ENCODE data around the gene GCNT2.
"Not testable (repeated sequence)": the region's sequence is repeated elsewhere in the genome, so short reads cannot be mapped to it uniquely, and the experiment has no call there.

GCNT2 gene

GRCh38 chr6:10613723-10614122, 92.6 kb downstream of the GCNT2 start:
- Histone ChIP-seq H4K8ac (ENCODE audit: low read depth, low read length) (no peak overlapping the region), H3K4me3 (ENCODE audit: low read depth, low read length) (no peak overlapping the region), H3K4me2 (ENCODE audit: low read length) (no peak overlapping the region), H3K27ac (ENCODE audit: low read depth, low read length) (no peak overlapping the region), H2AFZ (ENCODE audit: insufficient read depth, low read length, poor library complexity) (no peak overlapping the region), H3K14ac (ENCODE audit: low read length) (no peak overlapping the region), H3K36me3 (ENCODE audit: control insufficient read depth in 1 of 2, insufficient read depth in 2 of 2, low read length in 2 of 2) (peaks cover 2% of the 10 kb centered on the region in 2 experiments), H2BK12ac (ENCODE audit: low read length) (no peak overlapping the region), H3K4me1 (ENCODE audit: control insufficient read depth in 1 of 2, insufficient read depth in 2 of 2, low read length in 2 of 2) (peaks cover 4 to 14% of the 10 kb centered on the region in 2 experiments), H2BK5ac (ENCODE audit: low read depth, low read length, poor library complexity) (no peak overlapping the region), H3K18ac (ENCODE audit: low read length) (no peak overlapping the region), H4K91ac (ENCODE audit: low read depth, low read length) (no peak overlapping the region), H3K4ac (ENCODE audit: low read depth, low read length) (no peak overlapping the region), H3K79me1 (ENCODE audit: low read length) (no peaks in the 10 kb centered on the region), H3K79me2 (ENCODE audit: control insufficient read depth, insufficient read depth, low read length, poor library complexity) (no peaks in the 10 kb centered on the region), H2AK5ac (ENCODE audit: low read length) (no peak overlapping the region), H3K23ac (ENCODE audit: low read length) (no peak overlapping the region), H4K12ac (ENCODE audit: low read depth, low read length) (no peak overlapping the region), H3K27me3 (ENCODE audit: insufficient read depth, low read length) (no peaks in the 10 kb centered on the region), H3K9me3 (ENCODE audit: insufficient read depth, low read depth, low read length) (peaks cover 2% of the 10 kb centered on the region), H2BK120ac (ENCODE audit: insufficient read depth, low read length, poor library complexity) (no peak overlapping the region), H3K9ac (ENCODE audit: low read length) (no peak overlapping the region)
- no CpG with 5 or more reads among the region's 2 CpGs for WGBS (ENCODE audit: extremely low coverage, insufficient coverage, insufficient read length)
- DNase-seq, result no peak

- no peak overlapping the region for H3K18ac ChIP-seq (ENCODE audit: low read length)
- WGBS (ENCODE audit: extremely low coverage, insufficient coverage, insufficient read length), result no CpG with 5 or more reads among the region's 8 CpGs
Observed at GRCh38 chr6:10615675-10616074, 94.5 kb downstream of the GCNT2 start.

GRCh38 chr6:10616266-10616665, 95.1 kb downstream of the GCNT2 start:
- WGBS (ENCODE audit: extremely low coverage, insufficient coverage, insufficient read length), result no CpG with 5 or more reads among the region's 3 CpGs
- not testable (repeated sequence) for H3K36me3 ChIP-seq (ENCODE audit: control insufficient read depth in 1 of 2, insufficient read depth in 2 of 2, low read length in 2 of 2); H4K8ac ChIP-seq (ENCODE audit: low read depth, low read length); H3K14ac ChIP-seq (ENCODE audit: low read length); H3K18ac ChIP-seq (ENCODE audit: low read length); DNase-seq; H3K4me1 ChIP-seq (ENCODE audit: control insufficient read depth in 1 of 2, insufficient read depth in 2 of 2, low read length in 2 of 2); H3K79me1 ChIP-seq (ENCODE audit: low read length); H3K4me2 ChIP-seq (ENCODE audit: low read length); H2AFZ ChIP-seq (ENCODE audit: insufficient read depth, low read length, poor library complexity); H2BK12ac ChIP-seq (ENCODE audit: low read length); H3K9ac ChIP-seq (ENCODE audit: low read length); H3K79me2 ChIP-seq (ENCODE audit: control insufficient read depth, insufficient read depth, low read length, poor library complexity); H3K4me3 ChIP-seq (ENCODE audit: low read depth, low read length); H2BK120ac ChIP-seq (ENCODE audit: insufficient read depth, low read length, poor library complexity); H3K27me3 ChIP-seq (ENCODE audit: insufficient read depth, low read length); H2BK5ac ChIP-seq (ENCODE audit: low read depth, low read length, poor library complexity); H2AK5ac ChIP-seq (ENCODE audit: low read length); H4K91ac ChIP-seq (ENCODE audit: low read depth, low read length); H3K4ac ChIP-seq (ENCODE audit: low read depth, low read length); H3K9me3 ChIP-seq (ENCODE audit: insufficient read depth, low read depth, low read length); H3K23ac ChIP-seq (ENCODE audit: low read length); H4K12ac ChIP-seq (ENCODE audit: low read depth, low read length); H3K27ac ChIP-seq (ENCODE audit: low read depth, low read length)

More at GRCh38 chr6:10615675-10616074, 94.5 kb downstream of the GCNT2 start:
- Histone ChIP-seq H3K4me1 (ENCODE audit: control insufficient read depth in 1 of 2, insufficient read depth in 2 of 2, low read length in 2 of 2) (peaks cover 4 to 6% of the 10 kb centered on the region in 2 experiments), H2BK120ac (ENCODE audit: insufficient read depth, low read length, poor library complexity) (no peak overlapping the region), H3K9me3 (ENCODE audit: insufficient read depth, low read depth, low read length) (no peaks in the 10 kb centered on the region), H3K23ac (ENCODE audit: low read length) (no peak overlapping the region), H4K12ac (ENCODE audit: low read depth, low read length) (no peak overlapping the region), H3K14ac (ENCODE audit: low read length) (no peak overlapping the region), H3K27ac (ENCODE audit: low read depth, low read length) (no peak overlapping the region), H3K27me3 (ENCODE audit: insufficient read depth, low read length) (no peaks in the 10 kb centered on the region), H2AK5ac (ENCODE audit: low read length) (no peak overlapping the region), H2BK5ac (ENCODE audit: low read depth, low read length, poor library complexity) (no peak overlapping the region), H3K79me2 (ENCODE audit: control insufficient read depth, insufficient read depth, low read length, poor library complexity) (no peaks in the 10 kb centered on the region), H2BK12ac (ENCODE audit: low read length) (no peak overlapping the region), H4K91ac (ENCODE audit: low read depth, low read length) (no peak overlapping the region), H3K9ac (ENCODE audit: low read length) (no peak overlapping the region), H4K8ac (ENCODE audit: low read depth, low read length) (no peak overlapping the region), H3K4ac (ENCODE audit: low read depth, low read length) (no peak overlapping the region), H3K4me3 (ENCODE audit: low read depth, low read length) (no peak overlapping the region), H3K4me2 (ENCODE audit: low read length) (no peak overlapping the region), H2AFZ (ENCODE audit: insufficient read depth, low read length, poor library complexity) (no peak overlapping the region), H3K36me3 (ENCODE audit: control insufficient read depth in 1 of 2, insufficient read depth in 2 of 2, low read length in 2 of 2) (peaks cover 0 to 2% of the 10 kb centered on the region in 2 experiments), H3K79me1 (ENCODE audit: low read length) (no peaks in the 10 kb centered on the region)
- no peak for DNase-seq

- Histone ChIP-seq H3K4me3 (ENCODE audit: low read depth, low read length) (no peak overlapping the region), H3K36me3 (ENCODE audit: control insufficient read depth in 1 of 2, insufficient read depth in 2 of 2, low read length in 2 of 2) (peaks cover 9% of the 10 kb centered on the region in 2 experiments), H3K18ac (ENCODE audit: low read length) (no peak overlapping the region), H4K91ac (ENCODE audit: low read depth, low read length) (no peak overlapping the region), H2BK12ac (ENCODE audit: low read length) (no peak overlapping the region), H2AFZ (ENCODE audit: insufficient read depth, low read length, poor library complexity) (no peak overlapping the region), H2BK120ac (ENCODE audit: insufficient read depth, low read length, poor library complexity) (no peak overlapping the region), H3K23ac (ENCODE audit: low read length) (no peak overlapping the region), H3K14ac (ENCODE audit: low read length) (no peak overlapping the region), H3K79me2 (ENCODE audit: control insufficient read depth, insufficient read depth, low read length, poor library complexity) (no peaks in the 10 kb centered on the region), H3K27ac (ENCODE audit: low read depth, low read length) (no peak overlapping the region), H4K8ac (ENCODE audit: low read depth, low read length) (no peak overlapping the region), H2AK5ac (ENCODE audit: low read length) (no peak overlapping the region), H3K79me1 (ENCODE audit: low read length) (no peaks in the 10 kb centered on the region), H2BK5ac (ENCODE audit: low read depth, low read length, poor library complexity) (no peak overlapping the region), H3K4me1 (ENCODE audit: control insufficient read depth in 1 of 2, insufficient read depth in 2 of 2, low read length in 2 of 2) (peaks cover 4 to 6% of the 10 kb centered on the region in 2 experiments), H3K4me2 (ENCODE audit: low read length) (no peak overlapping the region), H3K9ac (ENCODE audit: low read length) (no peak overlapping the region), H3K27me3 (ENCODE audit: insufficient read depth, low read length) (no peaks in the 10 kb centered on the region), H3K9me3 (ENCODE audit: insufficient read depth, low read depth, low read length) (no peaks in the 10 kb centered on the region), H3K4ac (ENCODE audit: low read depth, low read length) (no peak overlapping the region), H4K12ac (ENCODE audit: low read depth, low read length) (no peak overlapping the region)
- no CpG with 5 or more reads among the region's 42 CpGs for WGBS (ENCODE audit: extremely low coverage, insufficient coverage, insufficient read length)
- DNase-seq, result peak; percentile 56 to 79
Observed at GRCh38 chr6:10617008-10617696, 96.0 kb downstream of the GCNT2 start.
